Trophoblast cell (in vitro differentiated cells and primary cell): ENCODE measurements around the gene TPSAB1.

ENCODE experiments used
- DNase-seq, 2 donors: peaks; one replicate each; pipeline ENCODE4 v3.0.0-alpha.2; 2016
- H2AFZ ChIP-seq: 2 replicates; pipeline ENCODE4 v1.6.1; 2013; ENCODE audit warnings: low read length, moderate library complexity, mild to moderate bottlenecking; ENCODE audit not compliant: insufficient read depth, poor library complexity
- H2AK5ac ChIP-seq: 2 replicates; pipeline ENCODE4 v1.6.1; 2013; ENCODE audit warnings: mild to moderate bottlenecking, low read length
- H2BK120ac ChIP-seq: 2 replicates; pipeline ENCODE4 v1.6.1; 2013; ENCODE audit warnings: low read length, mild to moderate bottlenecking, moderate library complexity; ENCODE audit not compliant: insufficient read depth, poor library complexity
- H2BK12ac ChIP-seq: 2 replicates; pipeline ENCODE4 v1.6.1; 2013; ENCODE audit warnings: mild to moderate bottlenecking, low read length, moderate library complexity
- H2BK5ac ChIP-seq: 2 replicates; pipeline ENCODE4 v1.6.1; 2013; ENCODE audit warnings: low read length, low read depth, moderate library complexity, mild to moderate bottlenecking; ENCODE audit not compliant: poor library complexity
- H3K14ac ChIP-seq: 2 replicates; pipeline ENCODE4 v1.6.1; 2013; ENCODE audit warnings: mild to moderate bottlenecking, low read length
- H3K18ac ChIP-seq: 2 replicates; pipeline ENCODE4 v1.6.1; 2013; ENCODE audit warnings: mild to moderate bottlenecking, low read length
- H3K23ac ChIP-seq: 2 replicates; pipeline ENCODE4 v1.6.1; 2013; ENCODE audit warnings: low read length
- H3K27ac ChIP-seq: 2 replicates; pipeline ENCODE4 v1.5.1; 2013; ENCODE audit warnings: low read depth, mild to moderate bottlenecking, inconsistent platforms, low read length, moderate library complexity
- H3K27me3 ChIP-seq: 2 replicates; pipeline ENCODE4 v1.6.1; 2013; ENCODE audit warnings: inconsistent platforms, mild to moderate bottlenecking, low read length, moderate library complexity; ENCODE audit not compliant: insufficient read depth
- H3K36me3 ChIP-seq, 2 experiments: 1 replicate in 1 of 2; 2 replicates in 1 of 2; pipeline ENCODE4 v1.6.1; 2013; ENCODE audit warnings: low read length in 2 of 2, mild to moderate bottlenecking in 2 of 2, moderate library complexity in 1 of 2; ENCODE audit not compliant: insufficient read depth in 2 of 2, control insufficient read depth in 1 of 2
- H3K4ac ChIP-seq: 2 replicates; pipeline ENCODE4 v1.6.1; 2013; ENCODE audit warnings: low read depth, mild to moderate bottlenecking, low read length, moderate library complexity
- H3K4me1 ChIP-seq, 2 experiments: 1 replicate in 1 of 2; 2 replicates in 1 of 2; pipeline ENCODE4 v1.6.1; 2013; ENCODE audit warnings: low read length in 2 of 2, mild to moderate bottlenecking in 2 of 2, moderate library complexity in 1 of 2; ENCODE audit not compliant: insufficient read depth in 2 of 2, control insufficient read depth in 1 of 2
- H3K4me2 ChIP-seq: 2 replicates; pipeline ENCODE4 v1.6.1; 2013; ENCODE audit warnings: inconsistent platforms, mild to moderate bottlenecking, low read length, moderate library complexity
- H3K4me3 ChIP-seq: 2 replicates; pipeline ENCODE4 v1.5.1; 2013; ENCODE audit warnings: mild to moderate bottlenecking, low read depth, low read length, inconsistent platforms
- H3K79me1 ChIP-seq: one replicate; pipeline ENCODE4 v1.6.1; 2013; ENCODE audit warnings: low read length
- H3K79me2 ChIP-seq: 2 replicates; pipeline ENCODE4 v1.6.1; 2013; ENCODE audit warnings: low read length, mild to moderate bottlenecking; ENCODE audit not compliant: control insufficient read depth, insufficient read depth, poor library complexity
- H3K9ac ChIP-seq: 2 replicates; pipeline ENCODE4 v1.6.1; 2013; ENCODE audit warnings: mild to moderate bottlenecking, low read length
- H3K9me3 ChIP-seq: 2 replicates; pipeline ENCODE4 v1.6.1; 2013; ENCODE audit warnings: low read depth, mild to moderate bottlenecking, control low read depth, inconsistent platforms, low read length; ENCODE audit not compliant: insufficient read depth
- H4K12ac ChIP-seq: 2 replicates; pipeline ENCODE4 v1.6.1; 2013; ENCODE audit warnings: low read depth, mild to moderate bottlenecking, low read length, moderate library complexity
- H4K8ac ChIP-seq: 2 replicates; pipeline ENCODE4 v1.6.1; 2013; ENCODE audit warnings: low read depth, mild to moderate bottlenecking, low read length, moderate library complexity
- H4K91ac ChIP-seq: one replicate; pipeline ENCODE4 v1.6.1; 2013; ENCODE audit warnings: low read depth, mild to moderate bottlenecking, low read length, moderate library complexity
- WGBS: extraction: QIAGEN DNeasy Blood & Tissue Kit; methylation state at CpG from one replicate; pipeline ENCODE4 v1.1.7; 2013; ENCODE audit warnings: missing lambda C conversion rate; ENCODE audit not compliant: insufficient read length, insufficient coverage; ENCODE audit errors: extremely low coverage; 5-methylcytosine and 5-hydroxymethylcytosine counted together

Gene TPSAB1

DNA sequence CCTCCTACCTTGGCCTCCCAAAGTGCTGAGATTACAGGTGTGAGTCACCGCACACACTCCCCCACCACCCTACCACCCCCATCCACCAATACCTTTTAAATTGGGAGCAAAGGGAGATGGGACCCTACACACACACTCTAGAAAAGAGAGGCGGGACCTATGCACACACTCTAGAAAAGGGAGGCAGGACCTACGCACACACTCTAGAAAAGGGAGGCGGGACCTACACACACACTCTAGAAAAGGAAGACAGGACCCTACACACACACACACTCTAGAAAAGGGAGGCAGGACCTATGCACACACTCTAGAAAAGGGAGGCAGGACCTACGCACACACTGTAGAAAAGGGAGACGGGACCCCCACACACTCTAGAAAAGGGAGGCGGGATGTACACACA lies 34.3 kb downstream of the TPSAB1 start:
- H4K91ac ChIP-seq = no peak overlapping the region
- no peak overlapping the region for H3K4me3 ChIP-seq
- H3K36me3 ChIP-seq = no peaks in the 10 kb centered on the region
- H2AFZ ChIP-seq = no peak overlapping the region
- H2AK5ac ChIP-seq = no peak overlapping the region
- DNase-seq = no peak
- peaks cover 5% of the 10 kb centered on the region for H3K9me3 ChIP-seq
- no peak overlapping the region for H2BK12ac ChIP-seq
- no peak overlapping the region for H3K14ac ChIP-seq
- H2BK5ac ChIP-seq = no peak overlapping the region
- H3K4me2 ChIP-seq = no peak overlapping the region
- WGBS = no CpG with 5 or more reads among the region's 7 CpGs
- H4K8ac ChIP-seq = no peak overlapping the region
- H3K27me3 ChIP-seq = no peaks in the 10 kb centered on the region
- no peak overlapping the region for H3K4ac ChIP-seq
- no peak overlapping the region for H3K18ac ChIP-seq
- H4K12ac ChIP-seq = no peak overlapping the region
- no peak overlapping the region for H2BK120ac ChIP-seq
- H3K79me2 ChIP-seq = no peaks in the 10 kb centered on the region
- H3K4me1 ChIP-seq = no peaks in the 10 kb centered on the region
- H3K27ac ChIP-seq = no peak overlapping the region
- no peak overlapping the region for H3K23ac ChIP-seq
- no peak overlapping the region for H3K9ac ChIP-seq
- no peaks in the 10 kb centered on the region for H3K79me1 ChIP-seq

DNA sequence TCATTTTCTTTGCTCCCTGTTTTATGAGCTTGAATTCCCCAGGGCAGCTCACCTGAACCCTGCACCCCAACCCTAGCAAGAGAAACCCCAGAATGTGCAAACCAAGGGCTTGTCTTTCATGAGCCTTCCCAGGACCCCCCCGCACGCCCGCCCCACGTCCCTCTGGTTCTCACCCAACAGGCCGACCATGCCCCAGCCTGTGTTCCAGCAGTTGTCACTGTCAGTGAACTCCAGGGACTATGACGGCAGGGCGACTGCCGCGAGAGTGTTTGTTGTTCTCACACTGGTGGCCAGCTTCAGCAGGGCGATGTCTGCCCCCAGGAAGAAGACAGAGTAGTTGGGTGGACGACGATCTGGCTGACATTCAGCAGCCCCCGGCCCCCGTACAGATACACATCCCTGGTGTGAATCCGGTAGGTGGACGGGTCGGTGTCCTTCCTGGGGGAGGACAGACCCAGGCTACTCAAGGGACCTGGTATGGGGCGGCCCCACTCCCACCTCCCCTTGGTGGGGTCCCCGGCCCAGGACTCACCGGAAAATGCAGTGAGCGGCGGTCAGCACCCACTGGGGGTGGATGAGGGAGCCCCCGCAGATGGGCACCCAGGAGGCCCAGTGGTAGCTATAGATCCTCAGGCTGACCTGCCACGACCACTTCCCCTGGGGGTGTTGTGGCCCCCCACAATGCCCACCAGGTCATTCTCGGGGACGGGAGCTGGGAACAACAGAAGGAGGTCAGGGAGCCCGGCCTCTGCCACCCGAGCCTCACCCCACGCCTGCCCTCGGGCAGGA lies 35.5 kb downstream of the TPSAB1 start:
- Histone ChIP-seq H3K18ac (no peak overlapping the region), H3K79me2 (no peaks in the 10 kb centered on the region), H3K9ac (no peak overlapping the region), H2BK12ac (no peak overlapping the region), H3K79me1 (no peaks in the 10 kb centered on the region), H3K14ac (no peak overlapping the region), H3K36me3 (no peaks in the 10 kb centered on the region), H3K27ac (no peak overlapping the region), H3K4me1 (no peaks in the 10 kb centered on the region), H4K91ac (no peak overlapping the region), H3K9me3 (peaks cover 5% of the 10 kb centered on the region), H4K12ac (no peak overlapping the region), H3K23ac (no peak overlapping the region), H2BK120ac (no peak overlapping the region), H2AFZ (no peak overlapping the region), H2BK5ac (no peak overlapping the region), H2AK5ac (no peak overlapping the region), H3K4me3 (no peak overlapping the region), H3K4ac (no peak overlapping the region), H3K27me3 (no peaks in the 10 kb centered on the region), H3K4me2 (no peak overlapping the region), H4K8ac (no peak overlapping the region)
- DNase-seq = no peak
- WGBS = no CpG with 5 or more reads among the region's 30 CpGs

DNA sequence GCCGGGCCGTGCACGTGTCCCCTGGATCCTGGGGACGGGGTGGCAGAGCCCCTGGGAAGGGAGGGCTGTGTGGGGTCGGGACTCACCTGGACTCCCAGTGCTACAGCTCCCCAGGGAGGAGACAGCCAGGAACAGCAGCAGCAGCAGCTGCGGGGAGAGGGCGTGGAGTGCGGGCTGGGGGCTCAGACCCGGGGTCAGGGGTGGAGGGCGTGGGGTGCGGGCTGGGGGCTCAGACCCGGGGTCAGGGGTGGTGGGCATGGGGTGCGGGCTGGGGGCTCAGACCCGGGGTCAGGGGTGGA lies 36.0 kb downstream of the TPSAB1 start:
- H2AFZ ChIP-seq = no peak overlapping the region
- no peak overlapping the region for H4K12ac ChIP-seq
- H3K4me3 ChIP-seq = no peak overlapping the region
- H3K4me1 ChIP-seq = no peaks in the 10 kb centered on the region
- H4K91ac ChIP-seq = no peak overlapping the region
- no peaks in the 10 kb centered on the region for H3K36me3 ChIP-seq
- no peak overlapping the region for H3K4me2 ChIP-seq
- no peaks in the 10 kb centered on the region for H3K79me2 ChIP-seq
- WGBS = no CpG with 5 or more reads among the region's 14 CpGs
- H4K8ac ChIP-seq = no peak overlapping the region
- peaks cover 2% of the 10 kb centered on the region for H3K9me3 ChIP-seq
- no peak overlapping the region for H2BK5ac ChIP-seq
- no peak overlapping the region for H3K23ac ChIP-seq
- H3K27ac ChIP-seq = no peak overlapping the region
- no peak overlapping the region for H3K14ac ChIP-seq
- H2BK120ac ChIP-seq = no peak overlapping the region
- H2BK12ac ChIP-seq = no peak overlapping the region
- H3K4ac ChIP-seq = no peak overlapping the region
- no peak for DNase-seq
- no peak overlapping the region for H3K18ac ChIP-seq
- no peak overlapping the region for H3K9ac ChIP-seq
- H2AK5ac ChIP-seq = no peak overlapping the region
- no peaks in the 10 kb centered on the region for H3K79me1 ChIP-seq
- no peaks in the 10 kb centered on the region for H3K27me3 ChIP-seq

DNA sequence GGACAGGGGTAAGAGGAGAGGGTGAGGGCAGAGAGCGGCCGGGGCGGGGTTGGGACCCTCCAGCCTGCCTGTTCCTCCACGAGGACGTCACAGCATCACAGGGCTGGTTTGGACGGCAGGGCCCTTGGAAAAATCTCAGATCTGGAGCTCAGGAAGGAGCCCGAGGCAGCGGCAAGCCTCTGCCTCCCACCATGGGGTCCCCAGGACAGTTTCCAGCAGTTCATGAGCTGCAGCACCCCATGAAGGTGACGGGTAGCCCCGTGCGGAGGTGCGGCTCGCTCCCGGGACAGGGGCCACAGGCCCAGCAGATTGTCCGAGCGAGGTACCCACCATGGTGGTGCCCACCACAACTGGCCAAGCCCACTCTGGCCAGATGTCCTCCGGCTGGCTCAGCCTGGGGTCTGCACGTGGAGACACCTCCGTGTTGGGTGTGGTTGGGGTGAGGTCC lies 36.7 kb downstream of the TPSAB1 start:
- H3K18ac ChIP-seq = no peak overlapping the region
- no peak overlapping the region for H2BK120ac ChIP-seq
- no CpG with 5 or more reads among the region's 19 CpGs for WGBS
- no peak overlapping the region for H2AK5ac ChIP-seq
- H3K4me2 ChIP-seq = no peak overlapping the region
- no peaks in the 10 kb centered on the region for H3K4me1 ChIP-seq
- H3K79me2 ChIP-seq = no peaks in the 10 kb centered on the region
- no peak overlapping the region for H2AFZ ChIP-seq
- no peak overlapping the region for H3K4ac ChIP-seq
- no peak overlapping the region for H3K23ac ChIP-seq
- H2BK12ac ChIP-seq = no peak overlapping the region
- no peak overlapping the region for H3K9ac ChIP-seq
- H3K4me3 ChIP-seq = no peak overlapping the region
- H4K8ac ChIP-seq = no peak overlapping the region
- no peaks in the 10 kb centered on the region for H3K27me3 ChIP-seq
- no peak overlapping the region for H4K12ac ChIP-seq
- no peak overlapping the region for H3K14ac ChIP-seq
- no peak for DNase-seq
- H3K36me3 ChIP-seq = no peaks in the 10 kb centered on the region
- no peak overlapping the region for H2BK5ac ChIP-seq
- H3K79me1 ChIP-seq = no peaks in the 10 kb centered on the region
- H3K27ac ChIP-seq = no peak overlapping the region
- no peak overlapping the region for H4K91ac ChIP-seq
- H3K9me3 ChIP-seq = peaks cover 2% of the 10 kb centered on the region
